ENCODE results near the gene LENEP. TPM values are rescaled to one million over a fixed set of nuclear protein-coding genes. Genes with fewer than 3 reads are reported as not detected.
A peak's percentile ranks its signal among the peaks of the same experiment; 100 is the strongest.

LENEP gene
- polyA plus RNA-seq, 2 donors: 0.22 TPM; not detected in 1

- 47 to 67% methylated on average over 8 to 12 of the region's 12 CpGs for WGBS, 2 donors
- no peaks in the 10 kb centered on the region for H3K9me3 ChIP-seq (ENCODE audit: control insufficient read depth in 2 of 2, insufficient read depth in 1 of 2, low read depth in 1 of 2, low read length in 1 of 2)
- H3K4me3 ChIP-seq (ENCODE audit: low read depth in 1 of 2, low read length in 2 of 2): peak overlapping the region; percentile 66 to 87
- peaks cover under 1 to 14% of the 10 kb centered on the region in 2 donors for H3K36me3 ChIP-seq (ENCODE audit: control insufficient read depth in 2 of 2, insufficient read depth in 2 of 2, low read length in 1 of 2)
- no peaks in the 10 kb centered on the region for H3K27me3 ChIP-seq (ENCODE audit: control insufficient read depth in 1 of 2, insufficient read depth in 2 of 2, low read length in 2 of 2)
- peak overlapping the region; percentile 98 for H3K27ac ChIP-seq (ENCODE audit: low read depth in 2 of 2, low read length in 1 of 2)
- H3K4me1 ChIP-seq (ENCODE audit: control insufficient read depth in 2 of 2, insufficient read depth in 2 of 2, low read length in 1 of 2): peaks cover 11 to 50% of the 10 kb centered on the region in 2 donors
Observed at GRCh38 chr1:155009221-155009711, 15.9 kb downstream of the LENEP start.

- H3K27me3 ChIP-seq (ENCODE audit: control insufficient read depth in 1 of 2, insufficient read depth in 2 of 2, low read length in 2 of 2): no peaks in the 10 kb centered on the region
- no peaks in the 10 kb centered on the region for H3K9me3 ChIP-seq (ENCODE audit: control insufficient read depth in 2 of 2, insufficient read depth in 1 of 2, low read depth in 1 of 2, low read length in 1 of 2)
- H3K4me3 ChIP-seq (ENCODE audit: low read depth in 1 of 2, low read length in 2 of 2): peak overlapping the region; percentile 66 to 87
- H3K4me1 ChIP-seq (ENCODE audit: control insufficient read depth in 2 of 2, insufficient read depth in 2 of 2, low read length in 1 of 2): peaks cover 11 to 48% of the 10 kb centered on the region in 2 donors
- H3K36me3 ChIP-seq (ENCODE audit: control insufficient read depth in 2 of 2, insufficient read depth in 2 of 2, low read length in 1 of 2): peaks cover 6 to 18% of the 10 kb centered on the region in 2 donors
- 64% methylated on average over 5 of the region's 5 CpGs for WGBS, 2 donors
- H3K27ac ChIP-seq (ENCODE audit: low read depth in 2 of 2, low read length in 1 of 2): peak overlapping the region; percentile 98
Observed at GRCh38 chr1:155009742-155010141, 16.4 kb downstream of the LENEP start.

- WGBS, 2 donors: 36 to 44% methylated on average over 10 to 11 of the region's 11 CpGs
- H3K27ac ChIP-seq (ENCODE audit: low read depth in 2 of 2, low read length in 1 of 2): peak overlapping the region; percentile 98
- no peaks in the 10 kb centered on the region for H3K27me3 ChIP-seq (ENCODE audit: control insufficient read depth in 1 of 2, insufficient read depth in 2 of 2, low read length in 2 of 2)
- no peaks in the 10 kb centered on the region for H3K9me3 ChIP-seq (ENCODE audit: control insufficient read depth in 2 of 2, insufficient read depth in 1 of 2, low read depth in 1 of 2, low read length in 1 of 2)
- peak overlapping the region; percentile 66 to 87 for H3K4me3 ChIP-seq (ENCODE audit: low read depth in 1 of 2, low read length in 2 of 2)
- peaks cover 8 to 25% of the 10 kb centered on the region in 2 donors for H3K36me3 ChIP-seq (ENCODE audit: control insufficient read depth in 2 of 2, insufficient read depth in 2 of 2, low read length in 1 of 2)
- peaks cover 17 to 50% of the 10 kb centered on the region in 2 donors for H3K4me1 ChIP-seq (ENCODE audit: control insufficient read depth in 2 of 2, insufficient read depth in 2 of 2, low read length in 1 of 2)
Observed at GRCh38 chr1:155010211-155010918, 17.0 kb downstream of the LENEP start.

GRCh38 chr1:155011004-155011416, 17.6 kb downstream of the LENEP start:
- H3K4me1 ChIP-seq (ENCODE audit: control insufficient read depth in 2 of 2, insufficient read depth in 2 of 2, low read length in 1 of 2): peaks cover 21 to 50% of the 10 kb centered on the region in 2 donors
- no peaks in the 10 kb centered on the region for H3K27me3 ChIP-seq (ENCODE audit: control insufficient read depth in 1 of 2, insufficient read depth in 2 of 2, low read length in 2 of 2)
- H3K9me3 ChIP-seq (ENCODE audit: control insufficient read depth in 2 of 2, insufficient read depth in 1 of 2, low read depth in 1 of 2, low read length in 1 of 2): no peaks in the 10 kb centered on the region
- peak overlapping the region; percentile 98 for H3K27ac ChIP-seq (ENCODE audit: low read depth in 2 of 2, low read length in 1 of 2)
- 47 to 57% methylated on average over 5 of the region's 5 CpGs for WGBS, 2 donors
- peaks cover 8 to 31% of the 10 kb centered on the region in 2 donors for H3K36me3 ChIP-seq (ENCODE audit: control insufficient read depth in 2 of 2, insufficient read depth in 2 of 2, low read length in 1 of 2)
- H3K4me3 ChIP-seq (ENCODE audit: low read depth in 1 of 2, low read length in 2 of 2): peak overlapping the region; percentile 18 to 87

GRCh38 chr1:155011437-155012025, 18.1 kb downstream of the LENEP start:
- Histone ChIP-seq H3K4me1 (ENCODE audit: control insufficient read depth in 2 of 2, insufficient read depth in 2 of 2, low read length in 1 of 2) (peaks cover 21 to 50% of the 10 kb centered on the region in 2 donors), H3K4me3 (ENCODE audit: low read depth in 1 of 2, low read length in 2 of 2) (peak overlapping the region; percentile 18 to 87)

GRCh38 chr1:155012026-155012546, 18.7 kb downstream of the LENEP start:
- Histone ChIP-seq H3K27ac (ENCODE audit: low read depth in 2 of 2, low read length in 1 of 2) (peak overlapping the region; percentile 98), H3K4me3 (ENCODE audit: low read depth in 1 of 2, low read length in 2 of 2) (no peak overlapping the region), H3K9me3 (ENCODE audit: control insufficient read depth in 2 of 2, insufficient read depth in 1 of 2, low read depth in 1 of 2, low read length in 1 of 2) (no peaks in the 10 kb centered on the region), H3K27me3 (ENCODE audit: control insufficient read depth in 1 of 2, insufficient read depth in 2 of 2, low read length in 2 of 2) (no peaks in the 10 kb centered on the region), H3K36me3 (ENCODE audit: control insufficient read depth in 2 of 2, insufficient read depth in 2 of 2, low read length in 1 of 2) (peaks cover 8 to 38% of the 10 kb centered on the region in 2 donors), H3K4me1 (ENCODE audit: control insufficient read depth in 2 of 2, insufficient read depth in 2 of 2, low read length in 1 of 2) (peaks cover 23 to 53% of the 10 kb centered on the region in 2 donors)
- WGBS, 2 donors: 16 to 19% methylated on average over 8 to 9 of the region's 9 CpGs

More at GRCh38 chr1:155011437-155012025, 18.1 kb downstream of the LENEP start:
- no peaks in the 10 kb centered on the region for H3K27me3 ChIP-seq (ENCODE audit: control insufficient read depth in 1 of 2, insufficient read depth in 2 of 2, low read length in 2 of 2)
- 46 to 65% methylated on average over 6 of the region's 6 CpGs for WGBS, 2 donors
- no peaks in the 10 kb centered on the region for H3K9me3 ChIP-seq (ENCODE audit: control insufficient read depth in 2 of 2, insufficient read depth in 1 of 2, low read depth in 1 of 2, low read length in 1 of 2)
- peak overlapping the region; percentile 98 for H3K27ac ChIP-seq (ENCODE audit: low read depth in 2 of 2, low read length in 1 of 2)
- peaks cover 8 to 36% of the 10 kb centered on the region in 2 donors for H3K36me3 ChIP-seq (ENCODE audit: control insufficient read depth in 2 of 2, insufficient read depth in 2 of 2, low read length in 1 of 2)

GRCh38 chr1:155012776-155013602, 19.6 kb downstream of the LENEP start:
- H3K9me3 ChIP-seq (ENCODE audit: control insufficient read depth in 2 of 2, insufficient read depth in 1 of 2, low read depth in 1 of 2, low read length in 1 of 2): no peaks in the 10 kb centered on the region
- peaks cover 22 to 54% of the 10 kb centered on the region in 2 donors for H3K4me1 ChIP-seq (ENCODE audit: control insufficient read depth in 2 of 2, insufficient read depth in 2 of 2, low read length in 1 of 2)
- peaks cover 8 to 38% of the 10 kb centered on the region in 2 donors for H3K36me3 ChIP-seq (ENCODE audit: control insufficient read depth in 2 of 2, insufficient read depth in 2 of 2, low read length in 1 of 2)
- H3K27ac ChIP-seq (ENCODE audit: low read depth in 2 of 2, low read length in 1 of 2): peak overlapping the region; percentile 98
- H3K4me3 ChIP-seq (ENCODE audit: low read depth in 1 of 2, low read length in 2 of 2): no peak overlapping the region
- 51 to 60% methylated on average over 3 of the region's 3 CpGs for WGBS, 2 donors
- no peaks in the 10 kb centered on the region for H3K27me3 ChIP-seq (ENCODE audit: control insufficient read depth in 1 of 2, insufficient read depth in 2 of 2, low read length in 2 of 2)

- Histone ChIP-seq H3K27ac (ENCODE audit: low read depth in 2 of 2, low read length in 1 of 2) (peak overlapping the region; percentile 98), H3K4me1 (ENCODE audit: control insufficient read depth in 2 of 2, insufficient read depth in 2 of 2, low read length in 1 of 2) (peaks cover 22 to 55% of the 10 kb centered on the region in 2 donors), H3K36me3 (ENCODE audit: control insufficient read depth in 2 of 2, insufficient read depth in 2 of 2, low read length in 1 of 2) (peaks cover 8 to 38% of the 10 kb centered on the region in 2 donors), H3K9me3 (ENCODE audit: control insufficient read depth in 2 of 2, insufficient read depth in 1 of 2, low read depth in 1 of 2, low read length in 1 of 2) (no peaks in the 10 kb centered on the region), H3K4me3 (ENCODE audit: low read depth in 1 of 2, low read length in 2 of 2) (no peak overlapping the region), H3K27me3 (ENCODE audit: control insufficient read depth in 1 of 2, insufficient read depth in 2 of 2, low read length in 2 of 2) (no peaks in the 10 kb centered on the region)
- WGBS, 2 donors: 37 to 44% methylated on average over 8 of the region's 8 CpGs
Observed at GRCh38 chr1:155013632-155014031, 20.2 kb downstream of the LENEP start.

Data from esophagus (tissue), 2 donors.